ENCODE measurements around the gene OAS2.

OAS2 gene

DNA sequence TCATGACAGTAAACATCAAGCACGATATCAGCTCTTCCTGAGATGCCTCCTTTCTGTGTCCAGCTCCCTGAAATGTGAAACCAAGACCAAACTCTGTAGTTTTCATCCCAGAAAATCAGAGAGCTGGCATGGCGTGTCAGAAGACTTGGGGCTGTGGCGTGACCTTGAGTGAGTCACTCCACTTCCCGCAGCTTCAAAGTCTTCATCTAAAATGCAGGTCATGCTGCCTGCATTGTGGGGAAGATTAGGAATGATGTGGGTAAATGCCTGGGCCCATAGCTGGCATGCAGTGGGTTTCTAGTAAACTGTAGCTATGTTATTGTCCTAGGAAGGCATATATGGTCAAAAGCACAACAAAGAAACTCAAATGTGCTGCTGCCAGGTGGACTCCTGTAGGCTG lies 28.8 kb downstream of the OAS2 start:
- DNase-seq (ENCODE audit: low read depth): no peak
- no peak overlapping the region for H3K4me3 ChIP-seq (ENCODE audit: low read depth, low read length)
- TF ChIP-seq, protein P1, sequence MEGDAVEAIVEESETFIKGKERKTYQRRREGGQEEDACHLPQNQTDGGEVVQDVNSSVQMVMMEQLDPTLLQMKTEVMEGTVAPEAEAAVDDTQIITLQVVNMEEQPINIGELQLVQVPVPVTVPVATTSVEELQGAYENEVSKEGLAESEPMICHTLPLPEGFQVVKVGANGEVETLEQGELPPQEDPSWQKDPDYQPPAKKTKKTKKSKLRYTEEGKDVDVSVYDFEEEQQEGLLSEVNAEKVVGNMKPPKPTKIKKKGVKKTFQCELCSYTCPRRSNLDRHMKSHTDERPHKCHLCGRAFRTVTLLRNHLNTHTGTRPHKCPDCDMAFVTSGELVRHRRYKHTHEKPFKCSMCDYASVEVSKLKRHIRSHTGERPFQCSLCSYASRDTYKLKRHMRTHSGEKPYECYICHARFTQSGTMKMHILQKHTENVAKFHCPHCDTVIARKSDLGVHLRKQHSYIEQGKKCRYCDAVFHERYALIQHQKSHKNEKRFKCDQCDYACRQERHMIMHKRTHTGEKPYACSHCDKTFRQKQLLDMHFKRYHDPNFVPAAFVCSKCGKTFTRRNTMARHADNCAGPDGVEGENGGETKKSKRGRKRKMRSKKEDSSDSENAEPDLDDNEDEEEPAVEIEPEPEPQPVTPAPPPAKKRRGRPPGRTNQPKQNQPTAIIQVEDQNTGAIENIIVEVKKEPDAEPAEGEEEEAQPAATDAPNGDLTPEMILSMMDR (IDR thresholded peaks at IDR 0.05; ENCODE audit: insufficient read depth, low read depth, low read length, missing control alignments): no peak

DNA sequence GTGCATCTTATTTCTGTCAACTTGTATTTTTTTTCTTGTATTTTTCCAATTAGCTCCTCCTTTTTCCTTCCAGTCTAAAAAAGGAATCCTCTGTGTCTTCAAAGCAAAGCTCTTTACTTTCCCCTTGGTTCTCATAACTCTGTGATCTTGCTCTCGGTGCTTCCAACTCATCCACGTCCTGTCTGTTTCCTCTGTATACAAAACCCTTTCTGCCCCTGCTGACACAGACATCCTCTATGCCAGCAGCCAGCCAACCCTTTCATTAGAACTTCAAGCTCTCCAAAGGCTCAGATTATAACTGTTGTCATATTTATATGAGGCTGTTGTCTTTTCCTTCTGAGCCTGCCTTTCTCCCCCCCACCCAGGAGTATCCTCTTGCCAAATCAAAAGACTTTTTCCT lies 32.4 kb downstream of the OAS2 start:
- DNase-seq (ENCODE audit: low read depth): no peak
- H3K4me3 ChIP-seq (ENCODE audit: low read depth, low read length): no peak overlapping the region
- TF ChIP-seq, protein P1 (IDR thresholded peaks at IDR 0.05; ENCODE audit: insufficient read depth, low read depth, low read length, missing control alignments): no peak

DNA sequence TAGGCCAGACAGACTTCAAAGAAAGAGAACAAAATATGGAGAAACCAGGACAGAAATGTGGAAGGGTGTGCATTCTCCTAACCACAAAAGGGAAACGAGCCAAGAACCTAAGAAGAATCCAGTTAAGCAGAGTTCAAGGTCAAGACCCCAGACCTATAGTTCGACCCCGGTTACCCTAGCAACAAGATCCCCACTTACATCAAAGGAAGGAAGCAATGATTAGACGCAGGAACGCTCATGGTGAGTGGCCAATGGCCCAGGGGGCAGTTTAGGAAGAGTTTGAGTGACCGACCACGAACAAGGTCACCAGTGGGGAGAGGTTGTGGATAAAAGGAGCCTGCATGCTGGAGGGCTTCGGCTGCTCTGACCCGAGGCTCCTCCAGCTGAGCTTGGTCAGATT lies 36.2 kb downstream of the OAS2 start:
- H3K4me3 ChIP-seq (ENCODE audit: low read depth, low read length): no peak overlapping the region
- TF ChIP-seq, protein P1 (IDR thresholded peaks at IDR 0.05; ENCODE audit: insufficient read depth, low read depth, low read length, missing control alignments): no peak
- no peak for DNase-seq (ENCODE audit: low read depth)

DNA sequence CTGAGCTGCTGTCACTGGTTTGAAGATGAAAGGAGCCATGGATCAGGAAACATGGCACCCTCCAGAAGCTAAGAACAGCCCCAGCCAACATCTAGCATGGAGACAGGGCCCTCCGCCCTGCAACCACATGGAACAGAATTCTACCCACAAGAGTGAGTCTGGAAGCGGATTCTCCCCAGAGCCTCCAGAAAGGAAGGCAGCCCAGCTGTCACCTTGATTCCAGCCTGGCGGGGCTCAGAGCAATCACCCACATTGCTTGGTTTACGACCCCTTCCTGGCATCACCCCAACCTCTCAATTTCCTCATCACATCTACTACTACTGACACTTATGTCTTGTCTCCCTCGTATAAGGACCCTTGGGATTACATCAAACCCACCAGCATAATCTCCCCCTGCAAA lies 38.5 kb downstream of the OAS2 start:
- TF ChIP-seq, protein P1 (IDR thresholded peaks at IDR 0.05; ENCODE audit: insufficient read depth, low read depth, low read length, missing control alignments): no peak
- no peak overlapping the region for H3K4me3 ChIP-seq (ENCODE audit: low read depth, low read length)
- DNase-seq (ENCODE audit: low read depth): no peak

DNA sequence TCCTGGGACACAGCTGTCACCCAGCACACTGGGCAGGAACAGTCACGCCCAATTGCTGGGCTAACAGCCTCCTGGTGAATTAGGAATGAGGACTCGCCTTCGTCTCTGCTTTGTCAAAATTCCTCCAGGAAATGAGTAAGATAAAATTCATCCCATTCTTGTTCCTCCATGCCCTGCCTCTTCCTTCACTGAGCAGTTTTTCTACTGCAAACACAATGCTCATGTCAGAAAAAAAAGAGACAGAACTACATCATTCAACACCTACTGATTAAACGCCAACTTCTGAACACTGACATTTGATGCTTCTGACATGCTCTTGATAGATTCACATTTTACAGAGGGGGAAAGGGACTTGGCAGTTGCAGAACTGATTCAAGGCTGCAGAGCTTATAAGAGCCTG lies 40.7 kb downstream of the OAS2 start:
- TF ChIP-seq, protein P1 (IDR thresholded peaks at IDR 0.05; ENCODE audit: insufficient read depth, low read depth, low read length, missing control alignments): no peak
- no peak for DNase-seq (ENCODE audit: low read depth)
- H3K4me3 ChIP-seq (ENCODE audit: low read depth, low read length): no peak overlapping the region

DNA sequence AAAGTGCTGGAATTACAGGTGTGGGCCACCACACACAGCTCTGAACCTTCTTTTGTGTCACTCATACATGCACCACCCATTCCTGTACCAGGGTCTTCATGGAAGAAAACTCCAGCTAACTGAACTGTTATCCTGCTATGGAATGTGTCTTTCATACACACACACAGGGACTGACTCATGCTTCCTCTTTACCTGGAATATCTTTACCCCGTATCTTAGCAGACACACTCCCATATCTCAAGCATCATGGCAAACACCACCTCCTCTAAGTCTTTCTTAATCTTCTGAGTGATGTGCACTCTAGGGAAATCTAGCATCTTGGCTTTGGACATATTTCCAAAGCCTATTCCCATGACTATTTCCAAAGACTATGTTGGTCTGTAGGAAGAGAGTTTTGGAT lies 43.2 kb downstream of the OAS2 start:
- TF ChIP-seq, protein P1 (IDR thresholded peaks at IDR 0.05; ENCODE audit: insufficient read depth, low read depth, low read length, missing control alignments): no peak
- no peak overlapping the region for H3K4me3 ChIP-seq (ENCODE audit: low read depth, low read length)

DNA sequence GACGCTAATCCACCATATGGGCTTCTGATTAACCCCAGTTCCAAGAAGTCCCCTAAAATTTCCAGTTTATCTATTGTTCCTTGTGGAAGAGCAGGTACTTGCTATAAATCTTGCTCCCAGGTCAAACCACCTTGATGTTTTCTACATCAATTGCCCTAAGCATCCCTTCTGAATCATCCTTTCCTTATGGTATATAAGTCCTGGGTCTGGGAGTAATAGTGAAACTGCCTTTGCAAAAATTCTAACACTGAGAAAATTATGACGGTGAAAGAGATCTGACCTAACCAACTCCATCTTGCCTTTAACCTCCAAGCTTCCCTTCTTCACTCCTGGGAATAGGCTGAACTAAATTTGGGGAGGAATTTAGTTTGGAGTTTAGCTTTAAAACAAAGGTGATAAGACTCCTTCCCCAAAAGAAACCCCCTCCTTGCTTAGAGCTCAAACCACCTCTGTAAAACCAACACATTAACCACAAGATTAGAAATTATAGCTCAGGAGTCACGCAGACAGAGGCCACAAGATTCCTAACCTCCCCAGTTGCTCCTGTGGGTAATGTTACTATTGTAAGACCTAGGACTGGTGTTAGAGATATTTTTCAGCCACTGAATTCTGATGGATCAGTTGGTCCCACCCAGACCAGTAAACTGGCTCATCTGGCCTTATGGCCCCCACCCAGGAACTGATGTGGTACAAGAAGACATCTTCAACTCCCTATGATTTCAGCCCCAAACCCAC lies 44.4 kb downstream of the OAS2 start:
- DNase-seq (ENCODE audit: low read depth): no peak
- TF ChIP-seq, protein P1 (IDR thresholded peaks at IDR 0.05; ENCODE audit: insufficient read depth, low read depth, low read length, missing control alignments): no peak
- no peak overlapping the region for H3K4me3 ChIP-seq (ENCODE audit: low read depth, low read length)

More for the DNA sequence above, 43.2 kb downstream of the OAS2 start:
- no peak for DNase-seq (ENCODE audit: low read depth)

Data from GM12865 (cell line).